WTC11 (cell line): ENCODE data around the gene CPSF4.

Source experiments
- ATF1 ChIP-seq: sonication (generic); formaldehyde crosslinking; IDR thresholded peaks from 2 replicates; pipeline ENCODE4 v1.8.1; 2023; ENCODE audit warnings: mild to moderate bottlenecking, moderate library complexity, missing genetic modification reagents
- CTCF ChIP-seq: fragments of 200-600 bp; IDR thresholded peaks from 2 replicates; pipeline ENCODE4 v1.8.0; 2022; ENCODE audit warnings: antibody characterized with exemption
- E2F1 ChIP-seq: sonication (generic); formaldehyde crosslinking; IDR thresholded peaks from 2 replicates; pipeline ENCODE4 v1.8.0; 2022; ENCODE audit warnings: mild to moderate bottlenecking, missing genetic modification reagents
- FOXJ3 ChIP-seq: sonication (generic); formaldehyde crosslinking; IDR thresholded peaks from 2 replicates; pipeline ENCODE4 v1.9.0; 2021; ENCODE audit warnings: missing genetic modification reagents, mild to moderate bottlenecking, borderline replicate concordance
- FOXK1 ChIP-seq: sonication (generic); formaldehyde crosslinking; IDR thresholded peaks from 2 replicates; pipeline ENCODE4 v1.8.0; 2022; ENCODE audit warnings: mild to moderate bottlenecking, moderate library complexity, missing genetic modification reagents
- PREB ChIP-seq: sonication (generic); formaldehyde crosslinking; IDR thresholded peaks from 2 replicates; pipeline ENCODE4 v1.8.1; 2022; ENCODE audit warnings: mild to moderate bottlenecking, missing genetic modification reagents, moderate library complexity, borderline replicate concordance
- TEAD1 ChIP-seq: sonication (generic); formaldehyde crosslinking; IDR thresholded peaks from 2 replicates; pipeline ENCODE4 v1.8.0; 2022; ENCODE audit warnings: mild to moderate bottlenecking, missing genetic modification reagents
- TEAD4 ChIP-seq: sonication (generic); formaldehyde crosslinking; IDR thresholded peaks from 2 replicates; pipeline ENCODE4 v1.8.0; 2022; ENCODE audit warnings: mild to moderate bottlenecking, missing genetic modification reagents
- TP53 ChIP-seq: sonication (generic); formaldehyde crosslinking; IDR thresholded peaks from 2 replicates; pipeline ENCODE4 v1.8.1; 2023; ENCODE audit warnings: mild to moderate bottlenecking, missing genetic modification reagents
- USF1 ChIP-seq: sonication (generic); formaldehyde crosslinking; IDR thresholded peaks from 2 replicates; pipeline ENCODE4 v1.8.0; 2022; ENCODE audit warnings: mild to moderate bottlenecking, missing genetic modification reagents
- ZBTB21 ChIP-seq: sonication (generic); formaldehyde crosslinking; IDR thresholded peaks from 2 replicates; pipeline ENCODE4 v1.8.1; 2023; ENCODE audit warnings: mild to moderate bottlenecking, missing genetic modification reagents, borderline replicate concordance

GRCh38 chr7:99448855-99449254 lies 10.1 kb downstream of the CPSF4 start:
- TF ChIP-seq CTCF (no peak), PREB (CRISPR knock-in tag) (no peak), FOXK1 (CRISPR knock-in tag) (no peak), ATF1 (CRISPR knock-in tag) (no peak), USF1 (CRISPR knock-in tag) (no peak), E2F1 (no peak), ZBTB21 (CRISPR knock-in tag) (no peak), TEAD1 (no peak), FOXJ3 (CRISPR knock-in tag) (no peak), TEAD4 (CRISPR knock-in tag) (no peak), TP53 (no peak)
